Measurements from ENCODE around the gene INSIG1. TPM values are rescaled to one million over a fixed set of nuclear protein-coding genes. Genes with fewer than 3 reads are reported as not detected.
A peak's percentile ranks its signal among the peaks of the same experiment; 100 is the strongest.

Gene INSIG1
- polyA plus RNA-seq, 3 donors: 37.1 to 85.6 (median 39.6) TPM

GRCh38 chr7:155270861-155271260 lies 26.8 kb upstream of the INSIG1 start:
- no peak overlapping the region for H2AFZ ChIP-seq (ENCODE audit: insufficient read depth, low read depth, low read length, poor library complexity, severe bottlenecking)
- H3K27ac Mint-ChIP-seq: no peak overlapping the region
- H3K27ac ChIP-seq (ENCODE audit: low read depth in 1 of 2, low read length in 2 of 2): no peak overlapping the region
- intact Hi-C loops (cut with micrococcal nuclease): loop anchor here in 1 of 2 donors (10.0 kb wide), 1 partner anchor 74 kb away; no protein-coding TSS in a partner anchor
- no peaks in the 10 kb centered on the region for H3K36me3 Mint-ChIP-seq
- no peak overlapping the region for H3K4me3 Mint-ChIP-seq
- peaks cover 0 to 3% (median 0%) of the 10 kb centered on the region in 7 donors for H3K9me3 Mint-ChIP-seq
- WGBS (ENCODE audit: insufficient coverage): 100% methylated on average over 1 of the region's 3 CpGs
- peaks cover 0 to 5% (median 4%) of the 10 kb centered on the region in 3 donors for H3K27me3 Mint-ChIP-seq (ENCODE audit: low read depth in 3 of 3)
- H3K27me3 ChIP-seq (ENCODE audit: control insufficient read depth in 2 of 2, insufficient read depth in 2 of 2, low read length in 2 of 2): no peaks in the 10 kb centered on the region
- TF ChIP-seq CTCF (IDR thresholded peaks at IDR 0.05): no peak
- H3K4me2 ChIP-seq (replicated peaks; ENCODE audit: extremely low read depth, low read length, poor library complexity, severe bottlenecking): no peak overlapping the region
- no peaks in the 10 kb centered on the region for H3K9me3 ChIP-seq (replicated peaks in 1 of 2; ENCODE audit: control insufficient read depth in 1 of 2, insufficient read depth in 1 of 2, low read length in 2 of 2)
- no peak for DNase-seq
- H3K36me3 ChIP-seq (replicated peaks in 1 of 2; ENCODE audit: control insufficient read depth in 1 of 2, insufficient read depth in 2 of 2, low read length in 2 of 2): no peaks in the 10 kb centered on the region
- no peaks in the 10 kb centered on the region for H3K4me1 ChIP-seq (ENCODE audit: control insufficient read depth in 1 of 2, insufficient read depth in 2 of 2, low read length in 2 of 2)
- no peak overlapping the region for H3K4me3 ChIP-seq (replicated peaks in 1 of 3; ENCODE audit: low read depth in 2 of 3, low read length in 3 of 3)
- no peak overlapping the region for H3K9ac ChIP-seq (ENCODE audit: insufficient read depth, low read length, poor library complexity, severe bottlenecking)
- no peaks in the 10 kb centered on the region for H3K4me1 Mint-ChIP-seq
- no peaks in the 10 kb centered on the region for H3K79me2 ChIP-seq (ENCODE audit: insufficient read depth, low read length)
- no peaks in the 10 kb centered on the region for H4K20me1 ChIP-seq (ENCODE audit: insufficient read depth, low read length)

GRCh38 chr7:155274633-155275355 lies 22.9 kb upstream of the INSIG1 start:
- Mint-ChIP-seq H3K9me3 (peaks cover 0 to 1% (median 0%) of the 10 kb centered on the region in 7 donors), H3K27me3 (ENCODE audit: low read depth in 3 of 3) (peaks cover 6 to 8% (median 7%) of the 10 kb centered on the region in 3 donors), H3K4me1 (no peaks in the 10 kb centered on the region), H3K27ac (peak overlapping the region in 1 of 7 donors; percentile 15), H3K4me3 (no peak overlapping the region), H3K36me3 (no peaks in the 10 kb centered on the region)
- TF ChIP-seq CTCF (IDR thresholded peaks at IDR 0.05): no peak
- H3K9me3 ChIP-seq (replicated peaks in 1 of 2; ENCODE audit: control insufficient read depth in 1 of 2, insufficient read depth in 1 of 2, low read length in 2 of 2): no peaks in the 10 kb centered on the region
- no peaks in the 10 kb centered on the region for H3K4me1 ChIP-seq (ENCODE audit: control insufficient read depth in 1 of 2, insufficient read depth in 2 of 2, low read length in 2 of 2)
- DNase-seq: no peak
- no peaks in the 10 kb centered on the region for H3K27me3 ChIP-seq (ENCODE audit: control insufficient read depth in 2 of 2, insufficient read depth in 2 of 2, low read length in 2 of 2)
- H3K4me3 ChIP-seq (replicated peaks in 1 of 3; ENCODE audit: low read depth in 2 of 3, low read length in 3 of 3): no peak overlapping the region
- no peak overlapping the region for H3K9ac ChIP-seq (ENCODE audit: insufficient read depth, low read length, poor library complexity, severe bottlenecking)
- intact Hi-C loops (cut with micrococcal nuclease): loop anchor here in 1 of 2 donors (10.0 kb wide), 1 partner anchor 70 kb away; no protein-coding TSS in a partner anchor
- no peak overlapping the region for H3K4me2 ChIP-seq (replicated peaks; ENCODE audit: extremely low read depth, low read length, poor library complexity, severe bottlenecking)
- 100% methylated on average over 1 of the region's 4 CpGs for WGBS (ENCODE audit: insufficient coverage)
- no peak overlapping the region for H3K27ac ChIP-seq (ENCODE audit: low read depth in 1 of 2, low read length in 2 of 2)
- H4K20me1 ChIP-seq (ENCODE audit: insufficient read depth, low read length): no peaks in the 10 kb centered on the region
- no peaks in the 10 kb centered on the region for H3K79me2 ChIP-seq (ENCODE audit: insufficient read depth, low read length)
- H2AFZ ChIP-seq (ENCODE audit: insufficient read depth, low read depth, low read length, poor library complexity, severe bottlenecking): no peak overlapping the region
- no peaks in the 10 kb centered on the region for H3K36me3 ChIP-seq (replicated peaks in 1 of 2; ENCODE audit: control insufficient read depth in 1 of 2, insufficient read depth in 2 of 2, low read length in 2 of 2)

Measured in CD14-positive monocyte (primary cell).